BJ (cell line): ENCODE measurements around the gene CPNE5. TPM values are rescaled to one million over a fixed set of nuclear protein-coding genes. Genes with fewer than 3 reads are reported as not detected.

Experiments used
- CTCF ChIA-PET: fragments of 350-600 bp; formaldehyde crosslinking; extraction: SDS; loops from one replicate; lab custom pipeline; 2021; ENCODE audit warnings: antibody characterized with exemption, inconsistent platforms; lab: Yijun Ruan, JAX
- POLR2A ChIA-PET: fragments of 300-600 bp; sonication (Branson Sonifier 250); formaldehyde crosslinking; extraction: SDS; loops from one replicate; lab custom pipeline; 2021; ENCODE audit warnings: antibody characterized with exemption; lab: Charles Lee
- DNase-seq: peaks from one replicate; pipeline ENCODE4 v3.0.0-alpha.2; 2011; ENCODE audit warnings: low read depth
- H3K27me3 ChIP-seq: 2 replicates; pipeline ENCODE4 v1.6.0; 2011; ENCODE audit warnings: low read length; ENCODE audit not compliant: control insufficient read depth, insufficient read depth
- H3K36me3 ChIP-seq: 2 replicates; pipeline ENCODE4 v1.5.1; 2011; ENCODE audit warnings: low read length; ENCODE audit not compliant: control insufficient read depth, insufficient read depth
- H3K4me3 ChIP-seq: 2 replicates; pipeline ENCODE4 v1.5.1; 2011; ENCODE audit warnings: low read depth, mild to moderate bottlenecking, control low read depth, low read length
- CTCF ChIP-seq: IDR thresholded peaks from 2 replicates; pipeline ENCODE4 v1.5.1; 2011; ENCODE audit warnings: low read depth, mild to moderate bottlenecking, control low read depth, inconsistent platforms, low read length, moderate library complexity; ENCODE audit not compliant: insufficient read depth
- polyA plus RNA-seq: library from polyadenylated mRNA; depleted of rRNA; stranded (reverse); fragments of >200 nt; gene quantifications from 2 replicates; pipeline ENCODE4 v1.2.3, GENCODE V29; 2011

Gene CPNE5
- polyA plus RNA-seq, 1 experiment, result 0.09 TPM

- DNase-seq, result no peak
- CTCF ChIA-PET, result interaction anchor here (1.2 to 1.6 kb wide), 5 partner anchors 12 to 96 kb away, joined by 3 to 5 read pairs (median 4); no protein-coding TSS in a partner anchor
- no peak overlapping the region for H3K4me3 ChIP-seq
- no peaks in the 10 kb centered on the region for H3K36me3 ChIP-seq
- POLR2A ChIA-PET, result interaction anchor here (0.6 kb wide), 1 partner anchor 36 kb away, joined by 4 read pairs; no protein-coding TSS in a partner anchor
- H3K27me3 ChIP-seq, result peaks cover 4% of the 10 kb centered on the region
- no peak for TF ChIP-seq CTCF
Measured at GRCh38 chr6:36719126-36719525, 120.1 kb downstream of the CPNE5 start.

DNA sequence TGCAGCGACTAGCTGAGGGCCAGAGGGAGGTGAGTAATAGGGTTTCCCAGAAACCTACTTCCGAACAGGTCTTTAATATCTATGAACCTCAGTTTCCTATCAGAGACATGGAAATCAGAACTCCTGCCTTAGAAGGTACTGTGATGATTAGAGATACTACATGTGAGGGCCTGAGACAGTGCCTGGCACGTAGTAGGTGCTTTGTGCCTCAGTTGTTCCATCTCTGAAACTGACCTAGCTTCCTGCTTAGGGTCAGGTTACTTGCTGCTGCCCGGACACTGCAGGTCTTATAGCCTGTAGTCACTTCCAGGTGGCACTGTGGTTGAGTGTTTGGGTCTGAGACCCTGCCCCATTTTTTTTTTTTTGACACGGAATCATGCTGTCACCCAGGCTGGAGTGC is 120.7 kb downstream of the CPNE5 start:
- no peak for TF ChIP-seq CTCF
- Histone ChIP-seq H3K4me3 (no peak overlapping the region), H3K27me3 (peaks cover 4% of the 10 kb centered on the region), H3K36me3 (no peaks in the 10 kb centered on the region)
- no peak for DNase-seq
- POLR2A ChIA-PET, result no interaction called here
- CTCF ChIA-PET, result interaction anchor here (0.5 to 1.5 kb wide), 4 partner anchors 20 to 103 kb away, joined by 3 to 4 read pairs (median 4); no protein-coding TSS in a partner anchor

GRCh38 chr6:36717871-36718540 is 121.2 kb downstream of the CPNE5 start:
- POLR2A ChIA-PET, result no interaction called here
- no peak for DNase-seq
- peaks cover 4% of the 10 kb centered on the region for H3K27me3 ChIP-seq

DNA sequence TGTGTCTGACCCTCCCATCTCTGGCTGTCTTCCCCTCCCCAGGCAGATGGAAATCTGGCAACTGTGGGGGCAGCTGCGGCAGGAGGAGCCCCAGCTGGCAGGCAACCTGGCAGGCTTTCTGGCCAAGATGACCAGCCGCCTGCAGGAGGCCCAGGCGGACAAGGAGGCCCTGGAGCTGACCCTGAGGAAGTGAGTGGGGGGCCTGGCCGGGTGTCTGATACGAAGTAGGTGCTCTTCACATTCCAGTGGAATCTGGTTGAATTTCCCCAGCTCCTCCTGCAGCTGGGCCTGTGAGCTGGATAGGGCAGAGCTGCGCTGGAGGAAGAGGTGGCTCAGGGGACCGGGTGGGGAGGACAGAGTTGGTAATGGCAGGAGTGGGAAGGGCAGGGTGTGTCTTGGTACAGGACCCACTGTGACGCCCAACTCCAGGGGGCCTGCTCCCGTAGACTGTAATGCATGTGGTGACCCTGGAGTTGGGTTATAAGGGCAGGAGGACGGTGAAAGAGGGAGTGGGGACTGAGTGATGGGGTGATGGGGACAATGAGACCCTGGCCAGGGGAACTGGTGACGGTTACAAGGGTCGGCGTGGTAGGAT is 121.9 kb downstream of the CPNE5 start:
- no peak for DNase-seq
- Histone ChIP-seq H3K36me3 (no peaks in the 10 kb centered on the region), H3K27me3 (peaks cover 4% of the 10 kb centered on the region), H3K4me3 (no peak overlapping the region)
- TF ChIP-seq CTCF, result no peak
- POLR2A ChIA-PET, result no interaction called here
- CTCF ChIA-PET, result interaction anchor here (1.0 to 2.0 kb wide), 3 partner anchors 36 to 102 kb away, joined by 3 to 7 read pairs (median 4); no protein-coding TSS in a partner anchor

More at GRCh38 chr6:36717871-36718540, 121.2 kb downstream of the CPNE5 start:
- no peak for TF ChIP-seq CTCF
- CTCF ChIA-PET, result interaction anchor here (0.5 to 1.5 kb wide), 4 partner anchors 19 to 102 kb away, joined by 3 to 4 read pairs (median 4); no protein-coding TSS in a partner anchor
- no peaks in the 10 kb centered on the region for H3K36me3 ChIP-seq
- no peak overlapping the region for H3K4me3 ChIP-seq

DNA sequence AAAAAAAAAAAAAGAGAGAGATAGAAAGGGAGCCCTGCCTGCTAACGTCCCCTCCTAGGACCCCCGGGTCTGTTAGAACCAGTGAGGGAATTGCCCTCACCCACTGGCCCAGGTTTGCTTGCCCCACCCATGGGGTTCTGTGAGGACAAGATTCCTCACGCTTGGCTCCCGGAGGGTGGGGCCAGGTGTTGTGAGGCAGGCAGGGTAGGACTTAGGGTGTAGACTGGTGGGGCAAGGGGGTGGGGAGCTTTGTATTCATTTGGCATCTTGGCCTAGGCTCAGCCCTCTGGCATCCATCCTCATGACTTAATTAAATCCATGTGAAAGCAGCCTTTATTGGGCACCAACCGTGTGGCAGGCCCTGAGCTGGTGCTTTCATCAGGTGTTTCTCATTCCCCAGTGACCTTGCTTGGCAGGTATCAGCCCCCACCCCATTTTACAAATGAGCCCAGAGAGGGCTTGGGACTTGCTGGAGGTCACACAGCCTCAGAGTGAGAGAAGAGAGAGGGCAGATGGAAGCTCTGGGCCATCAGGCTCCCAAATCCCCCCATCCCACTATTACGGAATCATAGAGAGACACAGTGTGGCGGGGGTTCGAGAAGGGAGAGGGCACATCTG is 122.7 kb downstream of the CPNE5 start:
- Histone ChIP-seq H3K36me3 (no peaks in the 10 kb centered on the region), H3K4me3 (no peak overlapping the region), H3K27me3 (peaks cover 4% of the 10 kb centered on the region)
- no peak for DNase-seq
- POLR2A ChIA-PET, result no interaction called here
- no peak for TF ChIP-seq CTCF
- CTCF ChIA-PET, result interaction anchor here (1.0 to 2.0 kb wide), 2 partner anchors 92 to 101 kb away, joined by 3 to 7 read pairs; no protein-coding TSS in a partner anchor
